Measurements from ENCODE around the gene TLR4. TPM values are rescaled to one million over a fixed set of nuclear protein-coding genes. Genes with fewer than 3 reads are reported as not detected.

TLR4 gene
- total and polyA plus RNA-seq, 2 experiments from 2014 or later, result 0.06 to 0.17 TPM

GRCh38 chr9:117720066-117720465, 15.9 kb downstream of the TLR4 start (continued):
- TF ChIP-seq CTCF (conservative IDR thresholded peaks at IDR 0.05; ENCODE audit: low read depth in 2 of 2) (no peak), NANOG (IDR thresholded peaks at IDR 0.05; ENCODE audit: borderline replicate concordance) (no peak)

- Mint-ChIP-seq H3K27me3 (ENCODE audit: insufficient read depth, low read depth, poor library complexity) (no peaks in the 10 kb centered on the region), H3K4me1 (no peaks in the 10 kb centered on the region), H3K36me3 (ENCODE audit: low read depth) (no peaks in the 10 kb centered on the region), H3K27ac (no peak overlapping the region), H3K4me3 (no peak overlapping the region), H3K9me3 (peaks cover 28% of the 10 kb centered on the region)
- H2AFZ ChIP-seq, result no peak overlapping the region
- DNase-seq (ENCODE audit: low spot score), result no peak
- H3K4me1 ChIP-seq (ENCODE audit: insufficient read depth), result no peaks in the 10 kb centered on the region
- ATAC-seq, result no peak
- H3K36me3 ChIP-seq (ENCODE audit: insufficient read depth), result no peaks in the 10 kb centered on the region
- H3K27ac ChIP-seq (ENCODE audit: low read depth), result no peak overlapping the region
- H4K20me1 ChIP-seq (replicated peaks; ENCODE audit: insufficient read depth), result no peaks in the 10 kb centered on the region
- H3K9me2 ChIP-seq (ENCODE audit: insufficient read depth), result no peaks in the 10 kb centered on the region
- H3F3A ChIP-seq (replicated peaks; ENCODE audit: low read depth), result no peaks in the 10 kb centered on the region
- no peaks in the 10 kb centered on the region for H3K27me3 ChIP-seq (ENCODE audit: insufficient read depth)
- no peaks in the 10 kb centered on the region for H3K79me2 ChIP-seq (replicated peaks; ENCODE audit: insufficient read depth)
- no peak overlapping the region for H3K4me3 ChIP-seq
- no peak overlapping the region for H3K4me2 ChIP-seq
- no peak for TF ChIP-seq ZNF462 (CRISPR knock-in tag; IDR thresholded peaks at IDR 0.05)
- TF ChIP-seq STAT1 (IDR thresholded peaks at IDR 0.05; ENCODE audit: unreplicated experiment), result no peak
- no peak for TF ChIP-seq CREB1 (CRISPR knock-in tag; IDR thresholded peaks at IDR 0.05; ENCODE audit: low read depth)
- TF ChIP-seq ETS1 (IDR thresholded peaks at IDR 0.05), result no peak
- TF ChIP-seq NANOG (IDR thresholded peaks at IDR 0.05; ENCODE audit: borderline replicate concordance), result no peak
- no peak for TF ChIP-seq JUNB (IDR thresholded peaks at IDR 0.05; ENCODE audit: unreplicated experiment)
- no peak for TF ChIP-seq CTCF (conservative IDR thresholded peaks at IDR 0.05; ENCODE audit: low read depth in 2 of 2)
- no peak for TF ChIP-seq REST (IDR thresholded peaks at IDR 0.05; ENCODE audit: unreplicated experiment)
- TF ChIP-seq EZH2phosphoT487 (IDR thresholded peaks at IDR 0.05; ENCODE audit: unreplicated experiment), result no peak
- TF ChIP-seq EZH2 (IDR thresholded peaks at IDR 0.05; ENCODE audit: low read depth, unreplicated experiment), result no peak
Measured at GRCh38 chr9:117720555-117720954, 16.4 kb downstream of the TLR4 start.

Data from GM23338 (cell line).